ENCODE measurements around the gene CPXM1.
"Not testable (repeated sequence)": the region's sequence is repeated elsewhere in the genome, so short reads cannot be mapped to it uniquely, and the experiment has no call there.

CPXM1 gene

GRCh38 chr20:2800521-2801285 is at the start of gene CPXM1:
TSS of gene CPXM1 (minus strand) at chr20:2800627. CDS start at chr20:2800572, 55 bp downstream.
- no peak for DNase-seq (ENCODE audit: low read depth)

DNA sequence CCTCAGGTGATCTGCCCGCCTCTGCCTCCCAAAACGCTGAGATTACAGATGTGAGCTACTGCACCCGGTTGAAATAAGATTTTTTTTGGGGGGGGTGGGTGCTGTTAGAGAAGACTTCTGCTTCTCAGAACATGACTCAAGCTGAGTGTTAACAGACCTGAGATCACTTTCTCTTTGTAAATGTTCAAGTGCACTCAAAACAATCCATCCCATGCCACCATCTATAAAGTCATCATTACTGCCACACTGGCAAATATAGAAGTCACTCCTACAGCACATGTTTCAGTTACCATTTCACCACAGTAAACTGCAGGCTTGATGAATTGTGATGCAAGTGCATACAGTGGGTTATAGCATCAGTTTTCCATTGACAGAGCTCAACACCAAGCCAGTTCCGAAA is 49.1 kb upstream of the CPXM1 start:
- DNase-seq (ENCODE audit: low read depth): no peak

DNA sequence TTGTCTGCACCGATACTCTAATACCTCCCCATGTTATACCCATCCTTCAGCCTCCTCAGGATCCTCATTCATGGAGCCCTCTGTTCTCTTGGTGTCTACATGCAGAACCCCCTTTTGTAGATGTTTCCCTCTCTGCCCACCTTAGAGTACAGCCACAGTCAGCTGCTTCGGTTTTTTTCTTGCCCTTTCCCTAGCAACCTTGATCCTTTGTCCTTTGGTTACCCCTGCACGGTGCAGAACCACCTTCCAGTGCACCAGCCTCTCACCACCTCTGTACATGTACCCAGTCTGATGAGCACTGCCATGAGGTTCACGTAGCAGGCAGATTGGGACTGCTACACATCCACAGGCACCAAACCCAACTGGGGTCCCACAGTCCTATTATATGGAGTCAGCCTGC is 47.4 kb upstream of the CPXM1 start:
- DNase-seq (ENCODE audit: low read depth): no peak

DNA sequence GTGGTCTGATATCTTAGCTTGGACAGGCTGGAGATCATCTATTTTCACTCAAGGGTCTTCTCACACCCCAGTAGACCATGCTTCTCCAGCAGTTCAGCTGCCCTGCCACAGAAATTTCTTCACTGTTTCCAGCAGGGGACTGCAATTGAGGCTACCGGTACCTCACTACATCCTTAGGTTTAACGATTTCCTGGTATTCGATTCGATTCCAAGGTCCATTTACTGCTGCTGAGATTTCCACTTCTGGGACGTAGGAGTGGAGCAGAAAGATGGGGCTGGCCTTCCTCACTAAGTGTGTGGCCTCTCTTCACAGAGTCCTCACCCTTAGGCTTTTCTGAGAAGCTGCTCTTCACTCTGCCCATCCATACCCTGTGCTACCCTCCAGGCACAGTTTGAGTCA is 46.3 kb upstream of the CPXM1 start:
- DNase-seq (ENCODE audit: low read depth): no peak

GRCh38 chr20:2845607-2846006 is 45.2 kb upstream of the CPXM1 start:
- DNase-seq (ENCODE audit: low read depth): no peak

DNA sequence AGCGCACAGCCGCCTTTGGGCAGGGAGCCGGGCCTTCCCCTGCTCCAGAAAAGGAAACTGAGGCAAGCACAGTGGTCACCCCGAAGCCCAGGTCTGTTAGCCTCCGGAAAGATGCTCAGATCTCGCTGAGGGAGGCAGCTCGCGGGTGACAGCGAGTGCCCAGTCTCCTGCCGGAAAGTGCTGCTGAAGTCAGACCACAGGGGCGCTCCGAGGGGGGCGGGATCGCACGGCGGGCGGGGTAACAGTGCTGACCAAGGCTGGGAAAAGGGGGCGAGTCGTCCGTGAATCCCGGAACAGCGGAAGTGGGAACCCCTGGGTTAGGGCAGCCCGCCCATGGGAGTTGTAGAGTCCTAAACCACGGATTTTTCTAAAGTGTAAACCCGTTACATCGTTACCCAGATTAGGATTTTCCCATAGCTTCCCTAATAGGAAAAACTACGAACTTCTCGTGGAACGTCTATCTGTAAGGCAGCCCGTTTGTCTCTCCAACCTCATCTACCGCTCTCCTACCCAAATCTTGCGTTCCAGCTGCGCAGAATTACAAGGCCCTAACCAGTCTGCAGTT is 40.6 kb upstream of the CPXM1 start:
- no peak for DNase-seq (ENCODE audit: low read depth)

GRCh38 chr20:2840138-2840966 is 39.9 kb upstream of the CPXM1 start, which contains the start of the genes PCED1A and VPS16:
TSS of gene PCED1A (minus strand) at chr20:2840655. CDS start at chr20:2839912, 743 bp downstream.
TSS of gene VPS16 (plus strand) at chr20:2840745. CDS start at chr20:2840775, 30 bp downstream.
- peak; percentile 73 for DNase-seq (ENCODE audit: low read depth)

DNA sequence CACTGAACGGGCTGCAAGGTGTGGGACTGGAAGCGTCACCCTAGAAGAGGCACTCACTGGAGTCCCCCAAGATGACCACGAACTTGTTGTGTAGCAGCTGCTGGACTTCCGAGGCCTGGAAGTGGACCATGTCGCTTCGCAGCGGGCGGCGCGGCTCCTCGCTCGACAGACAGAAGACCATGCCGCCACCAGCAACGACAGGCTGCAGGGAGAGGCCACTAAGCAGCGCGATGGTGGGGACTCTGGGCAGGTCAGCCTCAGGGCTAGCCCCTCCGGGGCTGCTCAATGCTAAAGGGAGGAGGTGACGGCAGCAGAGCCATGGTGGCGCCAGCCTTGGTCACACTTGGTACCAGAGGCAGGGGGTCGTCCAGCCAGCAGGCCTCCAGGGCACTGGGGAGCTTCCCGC is 39.3 kb upstream of the CPXM1 start:
- no peak for DNase-seq (ENCODE audit: low read depth)

DNA sequence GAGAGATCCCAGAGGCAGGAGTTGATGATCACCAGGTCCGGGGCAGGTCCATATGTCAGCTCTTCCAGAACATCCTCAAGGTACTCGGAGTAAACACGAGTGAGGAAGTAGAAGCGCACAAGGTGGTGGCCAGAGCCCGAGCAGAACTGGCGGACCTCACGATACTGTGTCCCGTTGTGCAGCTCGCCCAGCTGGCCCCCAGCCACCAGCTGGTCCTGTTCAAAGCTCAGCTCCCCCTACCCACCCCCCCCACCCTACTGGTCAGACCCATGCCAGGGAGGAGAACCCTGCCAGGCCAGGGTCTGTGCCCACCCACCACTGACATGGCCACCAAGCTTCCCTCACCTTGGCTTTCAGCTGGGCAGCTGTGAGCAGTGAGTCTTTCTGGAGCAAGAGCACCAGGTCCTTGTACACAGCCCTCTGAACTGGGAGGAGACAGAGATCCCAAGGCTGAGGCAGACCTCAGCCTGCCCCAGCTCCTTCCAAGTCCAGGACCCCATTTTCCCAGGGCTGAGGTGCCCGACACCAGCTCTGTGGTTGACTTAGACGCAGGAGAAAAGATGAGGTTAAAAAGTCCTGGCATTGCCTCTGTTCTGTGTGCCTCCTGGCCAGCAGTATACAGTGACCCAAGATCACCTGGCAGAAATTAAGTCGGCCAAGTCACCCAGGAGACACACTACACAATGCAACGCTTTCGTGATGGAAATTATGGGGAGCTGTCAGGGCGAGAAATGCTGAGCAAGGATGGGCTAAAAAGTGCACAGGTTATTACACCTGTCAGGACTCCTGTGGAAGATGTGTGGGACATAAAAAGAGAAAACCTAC is 38.6 kb upstream of the CPXM1 start:
- DNase-seq (ENCODE audit: low read depth): no peak

DNA sequence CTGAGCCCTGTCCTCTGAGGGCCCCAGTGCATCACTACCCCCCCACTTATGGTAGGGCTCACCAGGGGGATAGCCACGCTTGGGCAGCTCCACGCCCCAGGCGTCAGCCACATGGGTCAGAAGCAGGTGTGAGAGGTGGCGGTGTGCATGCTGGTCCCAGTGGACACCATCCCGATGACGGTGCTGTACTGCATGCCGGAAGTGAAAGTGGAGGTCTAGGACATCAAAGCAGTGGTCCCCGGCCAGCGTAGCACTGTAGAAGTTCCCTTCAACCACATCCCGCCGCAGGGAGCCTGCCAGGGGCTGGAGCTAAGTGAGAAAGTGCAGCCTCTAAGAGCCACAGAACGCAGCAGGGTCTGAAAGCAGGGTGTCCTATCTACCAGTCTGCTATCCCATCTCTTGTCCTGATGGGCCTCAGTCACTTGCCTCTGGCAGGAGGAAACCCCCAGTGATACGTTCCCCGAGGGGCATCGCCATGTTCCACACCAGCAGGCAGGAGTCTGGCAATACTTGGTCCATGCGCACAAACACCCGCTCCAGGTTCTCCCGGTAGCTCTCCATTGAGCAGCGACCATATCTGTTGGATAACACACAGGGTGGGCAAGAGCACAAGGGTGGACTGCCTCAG is 37.9 kb upstream of the CPXM1 start:
- DNase-seq (ENCODE audit: low read depth): no peak

DNA sequence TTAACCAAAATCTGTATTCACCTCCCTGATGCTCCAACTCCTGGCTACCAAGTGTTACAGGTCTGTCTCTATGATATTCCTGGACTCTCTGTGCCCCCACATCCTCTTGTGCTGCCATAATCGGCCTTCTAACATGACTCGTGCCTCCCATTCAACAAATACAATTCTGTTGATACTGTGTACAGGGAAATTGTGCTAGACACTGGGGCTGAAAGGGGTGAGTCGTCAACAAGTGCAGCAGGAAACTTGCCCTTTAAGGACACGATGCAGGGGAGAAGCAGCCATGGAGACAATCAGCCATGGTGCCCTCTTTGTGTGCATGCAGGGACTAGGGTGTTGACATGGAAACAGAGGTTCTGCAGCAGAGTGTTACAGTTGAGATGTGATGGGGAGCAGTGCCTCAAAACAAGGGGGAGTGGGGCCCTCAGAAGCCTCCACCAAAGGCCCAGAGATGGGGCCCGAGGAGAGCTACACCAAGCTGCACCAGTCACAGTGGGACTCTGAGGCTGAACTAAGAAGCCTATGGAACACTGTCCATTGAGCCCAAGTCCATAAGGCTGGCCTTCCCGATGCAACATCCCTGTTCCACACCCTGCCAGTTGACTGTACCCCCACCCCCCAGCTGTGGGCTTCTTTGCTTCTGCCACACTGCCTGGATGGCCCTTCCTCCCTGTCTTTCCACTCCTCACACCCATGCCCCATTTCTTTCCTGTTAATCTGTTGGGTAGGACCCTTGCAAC is 37.0 kb upstream of the CPXM1 start:
- DNase-seq (ENCODE audit: low read depth): no peak

DNA sequence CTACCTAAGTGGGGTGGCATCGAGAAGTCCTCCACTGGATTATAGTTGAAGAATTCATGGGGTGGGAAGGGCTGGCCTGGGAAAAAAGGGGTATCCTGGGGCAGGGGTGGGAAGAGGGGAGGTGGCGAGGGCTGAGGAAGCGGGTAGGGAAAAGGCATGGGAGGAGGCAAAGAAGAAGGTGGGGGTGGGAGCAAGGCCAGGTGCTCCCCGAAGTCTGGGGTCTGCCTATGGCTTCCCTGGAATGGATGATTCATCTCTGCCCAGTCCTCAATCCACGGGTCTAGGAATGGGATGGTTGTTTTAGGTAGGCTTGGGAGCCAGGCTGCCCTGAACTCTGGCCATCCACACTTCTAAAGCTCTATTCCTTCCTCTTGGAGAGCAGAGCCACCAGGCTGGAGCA is 35.6 kb upstream of the CPXM1 start:
- no peak for DNase-seq (ENCODE audit: low read depth)

GRCh38 chr20:2835331-2835796 is 34.9 kb upstream of the CPXM1 start:
- no peak for DNase-seq (ENCODE audit: low read depth)

DNA sequence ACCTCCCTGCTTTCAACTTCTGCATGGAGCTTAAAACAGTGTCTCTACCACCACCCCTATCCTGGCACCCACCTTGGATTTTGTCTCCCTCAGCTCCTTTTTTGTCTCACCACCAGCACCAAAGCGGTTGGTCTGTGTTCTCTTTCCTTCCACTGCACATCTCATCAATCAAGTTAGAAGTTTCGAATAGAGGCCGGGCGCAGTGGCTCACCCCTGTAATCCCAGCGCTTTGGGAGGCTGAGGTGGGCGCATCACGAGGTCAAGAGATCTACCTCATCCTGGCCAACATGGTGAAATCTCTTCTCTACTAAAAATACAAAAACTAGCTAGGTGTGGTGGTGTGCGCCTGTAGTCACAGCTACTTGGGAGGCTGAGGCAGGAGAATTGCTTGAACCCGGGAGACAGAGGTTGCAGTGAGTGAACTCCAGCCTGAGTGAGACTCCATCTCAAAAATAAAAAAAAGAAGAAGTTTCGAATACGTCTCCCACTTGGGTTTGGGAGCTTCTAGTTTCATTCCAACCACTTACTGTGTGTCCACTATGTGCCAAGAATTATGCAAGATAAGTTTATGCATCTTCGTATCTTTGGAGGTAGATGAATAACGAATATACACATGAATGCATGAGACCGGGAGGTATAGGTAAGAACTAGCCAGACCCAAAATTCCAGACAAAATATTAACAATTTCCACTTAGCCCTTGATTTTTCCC is 34.1 kb upstream of the CPXM1 start:
- no peak for DNase-seq (ENCODE audit: low read depth)

GRCh38 chr20:2833761-2834160 is 33.3 kb upstream of the CPXM1 start:
- DNase-seq (ENCODE audit: low read depth): no peak

DNA sequence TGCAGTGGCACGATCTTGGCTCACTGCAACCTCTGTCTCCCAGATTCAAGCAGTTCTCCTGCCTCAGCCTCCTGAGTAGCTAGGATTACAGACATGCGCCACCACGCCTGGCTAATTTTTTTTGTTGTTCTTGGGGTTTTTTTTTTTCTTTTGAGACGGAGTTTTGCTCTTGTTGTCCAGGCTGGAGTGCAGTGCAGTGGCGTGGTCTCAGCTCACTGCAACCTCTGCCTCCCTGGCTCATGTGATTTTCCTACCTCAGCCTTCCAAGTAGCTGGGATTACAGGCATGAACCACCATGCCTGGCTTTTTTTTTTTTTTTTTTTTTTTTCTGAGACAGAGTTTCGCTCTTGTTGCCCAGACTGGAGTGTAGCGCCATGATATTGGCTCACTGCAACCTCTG is 30.8 kb upstream of the CPXM1 start:
- DNase-seq (ENCODE audit: low read depth): not testable (repeated sequence)

DNA sequence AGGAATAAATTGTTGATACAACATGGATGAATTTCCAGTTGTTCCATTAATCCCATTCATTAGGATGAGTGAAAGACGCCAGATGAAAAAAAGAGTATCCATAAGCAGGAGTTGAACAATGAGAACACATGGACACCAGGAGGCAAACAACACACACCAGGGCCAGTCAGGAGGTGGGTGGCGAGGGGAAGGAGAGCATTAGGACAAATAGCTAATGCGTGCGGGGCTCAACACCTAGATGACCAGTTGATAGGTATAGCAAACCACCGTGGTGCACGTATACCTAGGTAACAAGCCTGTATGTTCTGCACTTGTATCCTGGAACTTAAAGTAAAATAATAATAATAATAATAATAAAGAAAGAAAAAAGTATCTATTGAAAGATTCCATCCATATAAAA is 28.9 kb upstream of the CPXM1 start:
- DNase-seq (ENCODE audit: low read depth): no peak

DNA sequence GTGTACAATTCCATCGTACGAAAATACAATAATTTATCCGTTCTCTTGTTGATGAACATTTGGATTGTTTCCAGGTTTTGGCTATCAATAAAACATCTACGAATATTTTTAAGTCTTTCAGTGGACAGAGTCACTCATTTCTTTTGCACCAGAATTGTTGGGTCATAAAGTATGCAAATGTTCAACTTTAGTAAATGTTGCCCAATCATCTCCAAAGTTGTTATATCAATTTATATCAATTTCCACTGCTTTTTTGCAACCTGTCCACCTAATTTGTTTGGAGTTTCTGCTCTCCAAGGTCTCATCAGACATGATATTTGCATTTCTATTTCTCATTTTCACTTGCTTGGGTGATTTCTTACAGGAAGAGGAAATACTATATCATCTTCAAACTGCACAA is 26.2 kb upstream of the CPXM1 start:
- no peak for DNase-seq (ENCODE audit: low read depth)

DNA sequence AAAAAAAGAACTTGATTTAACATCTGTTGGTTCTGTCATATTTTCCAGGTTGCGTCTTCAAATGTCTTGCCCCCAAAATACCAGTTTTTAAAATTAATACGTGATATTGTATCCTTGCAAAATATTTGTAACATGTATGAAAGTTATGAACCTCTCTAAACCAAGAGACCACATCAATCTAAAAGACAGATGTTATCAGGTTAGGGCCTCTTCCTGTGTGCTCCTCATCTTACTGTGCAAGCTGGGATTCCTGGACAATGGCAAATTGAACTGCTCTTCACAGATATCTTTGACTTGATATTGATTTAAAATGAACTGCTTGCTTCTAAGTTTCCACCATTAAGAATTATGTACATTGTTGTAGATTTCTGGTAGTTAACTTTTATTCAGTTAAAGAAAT is 25.3 kb upstream of the CPXM1 start:
- no peak for DNase-seq (ENCODE audit: low read depth)

DNA sequence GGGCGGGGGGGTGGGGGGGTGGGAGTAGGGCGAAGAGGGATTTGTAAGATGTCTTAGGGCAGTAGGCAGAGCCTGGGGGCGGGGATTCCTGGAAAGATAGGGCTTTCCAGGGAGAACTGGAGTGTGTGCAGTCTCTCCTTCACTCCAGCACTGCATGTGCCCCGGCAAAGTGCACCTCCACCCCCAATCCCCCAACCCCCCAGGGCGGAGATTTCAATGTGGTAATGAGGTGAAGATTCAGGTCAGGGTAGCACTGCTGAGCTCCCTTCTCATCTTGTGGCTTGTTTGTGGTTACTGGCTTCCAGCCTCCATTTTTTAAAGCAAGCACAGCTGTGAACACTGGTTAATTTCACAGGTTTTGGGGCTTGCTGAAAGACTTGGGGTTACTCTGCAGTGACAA is 21.6 kb upstream of the CPXM1 start:
- no peak for DNase-seq (ENCODE audit: low read depth)

Data from stimulated activated CD8-positive, alpha-beta memory T cell treated with anti-CD3 and anti-CD28 coated beads, Interleukin-12 subunit alpha, Interleukin-12 subunit beta, amount 100 ng/mL, for 1 hour (primary cell).